Stimulated activated CD4-positive, alpha-beta T cell treated with anti-CD3 and anti-CD28 coated beads, Interleukin-4, amount 100 ng/mL, for 1 hour (primary cell): ENCODE data around the gene RPS4Y1.

Experiments
- DNase-seq: peaks from one replicate; pipeline ENCODE4 v3.0.0-alpha.2; 2020

RPS4Y1 gene

GRCh38 chrY:2885880-2886279 lies 44.5 kb downstream of the RPS4Y1 start:
- DNase-seq, result no peak

DNA sequence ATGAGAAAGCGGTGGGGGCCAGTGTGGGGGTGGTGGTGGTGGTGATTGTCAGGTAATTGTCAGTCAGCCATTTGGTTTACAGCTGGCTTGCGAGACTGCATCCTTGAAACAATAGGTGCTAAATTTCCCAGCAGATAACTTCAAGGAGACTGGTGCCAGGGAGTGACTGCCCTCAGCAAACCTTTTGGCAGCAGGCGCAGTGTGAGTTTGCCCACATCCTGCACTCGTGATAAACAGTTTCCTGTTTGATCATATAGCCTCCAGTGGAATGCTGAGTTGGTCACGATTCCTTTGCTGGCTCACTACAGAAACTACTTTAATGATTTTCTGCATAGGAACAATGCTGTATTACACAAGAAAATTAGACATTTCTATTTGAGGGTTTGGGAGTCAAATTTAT lies 46.0 kb downstream of the RPS4Y1 start:
- DNase-seq, result no peak

DNA sequence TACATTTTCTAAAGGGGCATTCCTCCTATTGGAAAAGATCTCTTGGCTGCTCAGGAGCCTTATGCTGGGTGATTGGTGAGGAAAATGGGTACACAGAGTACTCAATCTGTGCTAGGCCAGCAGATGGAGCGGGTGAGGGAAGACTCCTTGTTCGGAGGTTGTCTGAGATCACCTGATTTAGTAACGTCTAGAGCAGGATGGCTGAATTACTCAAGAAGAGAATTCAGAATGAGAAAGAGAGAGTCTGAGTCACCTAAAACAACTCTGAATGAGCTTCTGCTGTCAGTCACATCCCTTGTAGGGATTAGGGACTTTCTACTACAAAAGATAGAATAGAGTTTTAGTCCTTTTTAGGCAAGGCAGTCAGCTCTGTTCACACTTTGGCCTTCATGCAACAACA lies 46.6 kb downstream of the RPS4Y1 start:
- DNase-seq, result no peak

DNA sequence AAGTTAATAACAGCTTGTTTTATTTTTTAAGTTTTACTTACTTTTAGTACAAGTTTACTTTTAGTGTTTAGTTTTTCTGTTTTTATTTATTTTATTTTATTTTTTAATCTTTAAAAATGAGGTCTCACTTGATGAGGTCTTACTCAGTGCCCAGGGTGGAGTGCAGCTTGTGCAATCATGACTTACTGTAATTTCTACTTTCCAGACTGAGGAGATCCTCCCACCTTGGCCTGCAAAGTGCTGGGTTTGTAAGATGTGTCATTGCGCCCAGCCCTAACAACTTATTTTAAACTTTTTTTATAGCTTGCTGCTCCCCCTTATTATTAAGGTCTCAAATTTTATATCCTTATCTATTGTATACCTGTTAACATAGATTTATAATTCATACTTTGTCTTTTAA lies 52.1 kb downstream of the RPS4Y1 start:
- DNase-seq, result no peak

- DNase-seq, result no peak
These were observed 54.6 kb downstream of the RPS4Y1 start for GRCh38 chrY:2896050-2896449.

DNA sequence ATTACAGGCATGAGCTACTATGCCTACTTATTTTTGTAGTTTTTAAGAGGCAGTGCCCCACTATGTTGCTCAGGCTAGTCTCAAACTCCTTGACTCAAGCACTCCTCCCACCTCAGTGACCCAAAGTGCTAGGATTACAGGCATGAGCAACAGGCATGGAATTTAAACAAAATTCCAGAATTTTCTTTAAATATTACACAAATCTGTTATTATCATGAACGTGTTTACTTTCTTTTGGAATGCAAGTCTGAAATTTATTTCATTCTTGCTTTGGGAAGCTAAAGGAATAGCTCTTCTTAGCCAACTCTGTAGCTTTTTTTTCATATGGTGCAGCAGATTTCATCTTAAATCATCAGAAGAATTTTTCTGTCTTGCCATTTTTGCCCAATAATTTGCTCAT lies 66.0 kb downstream of the RPS4Y1 start:
- DNase-seq, result no peak

DNA sequence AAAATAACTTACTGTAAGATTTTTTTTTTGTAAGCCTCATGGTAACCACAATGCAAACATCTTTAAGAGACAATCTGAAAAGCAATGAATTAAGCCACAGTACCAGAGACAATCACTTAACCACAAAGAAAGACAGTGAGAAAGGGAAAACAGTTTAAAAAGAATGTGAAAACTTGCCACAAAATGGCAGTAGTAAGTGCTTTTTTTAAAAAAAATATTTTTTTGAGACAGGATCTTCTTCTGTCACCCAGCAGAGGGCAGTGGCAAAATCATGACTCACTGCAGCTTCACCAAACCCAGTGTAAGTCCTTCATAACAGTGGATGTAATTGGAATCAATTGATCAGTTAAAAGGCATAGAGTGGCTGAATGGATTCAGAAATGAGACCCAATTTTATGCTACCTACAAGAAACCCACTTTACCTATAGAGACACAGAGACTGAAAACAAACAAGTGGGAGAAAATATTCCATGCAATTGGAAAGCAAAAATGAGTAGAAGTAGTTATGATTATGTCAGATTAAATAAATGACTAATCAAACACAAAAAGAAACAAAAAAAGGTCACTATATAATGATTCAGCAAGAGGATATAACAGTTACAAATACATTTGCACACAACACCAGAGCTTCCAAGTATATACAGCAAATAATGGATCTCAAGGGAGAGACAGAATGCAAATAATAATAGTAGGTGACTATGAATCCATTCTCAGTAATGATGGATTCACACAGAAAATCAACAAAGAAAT lies 71.8 kb downstream of the RPS4Y1 start:
- peak; percentile 7 for DNase-seq
